ENCODE data around the gene RHBDD1.

DNA sequence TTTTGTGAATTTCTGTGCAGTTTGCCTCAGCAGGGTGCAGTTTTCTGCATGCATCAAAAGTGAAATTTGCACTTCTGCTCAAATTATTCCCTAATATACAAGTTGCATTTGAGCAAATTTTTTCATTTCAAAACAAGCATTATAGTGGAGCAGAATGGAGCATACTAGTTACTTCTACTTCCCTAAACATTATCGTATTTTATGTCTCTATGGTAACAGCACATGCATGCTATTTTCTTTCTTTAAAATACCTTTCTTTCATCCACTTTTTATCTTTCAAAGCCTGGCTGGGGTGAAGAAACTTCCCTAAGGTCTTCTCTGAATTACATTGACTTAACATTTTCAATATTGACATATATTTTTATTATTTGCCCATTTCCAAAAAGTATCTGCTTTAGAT, 11.2 kb downstream of the RHBDD1 start:
- TF ChIP-seq, protein P1, sequence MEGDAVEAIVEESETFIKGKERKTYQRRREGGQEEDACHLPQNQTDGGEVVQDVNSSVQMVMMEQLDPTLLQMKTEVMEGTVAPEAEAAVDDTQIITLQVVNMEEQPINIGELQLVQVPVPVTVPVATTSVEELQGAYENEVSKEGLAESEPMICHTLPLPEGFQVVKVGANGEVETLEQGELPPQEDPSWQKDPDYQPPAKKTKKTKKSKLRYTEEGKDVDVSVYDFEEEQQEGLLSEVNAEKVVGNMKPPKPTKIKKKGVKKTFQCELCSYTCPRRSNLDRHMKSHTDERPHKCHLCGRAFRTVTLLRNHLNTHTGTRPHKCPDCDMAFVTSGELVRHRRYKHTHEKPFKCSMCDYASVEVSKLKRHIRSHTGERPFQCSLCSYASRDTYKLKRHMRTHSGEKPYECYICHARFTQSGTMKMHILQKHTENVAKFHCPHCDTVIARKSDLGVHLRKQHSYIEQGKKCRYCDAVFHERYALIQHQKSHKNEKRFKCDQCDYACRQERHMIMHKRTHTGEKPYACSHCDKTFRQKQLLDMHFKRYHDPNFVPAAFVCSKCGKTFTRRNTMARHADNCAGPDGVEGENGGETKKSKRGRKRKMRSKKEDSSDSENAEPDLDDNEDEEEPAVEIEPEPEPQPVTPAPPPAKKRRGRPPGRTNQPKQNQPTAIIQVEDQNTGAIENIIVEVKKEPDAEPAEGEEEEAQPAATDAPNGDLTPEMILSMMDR (conservative IDR thresholded peaks at IDR 0.05), result no peak
- TF ChIP-seq ZFX (IDR thresholded peaks at IDR 0.05), result no peak
